Activated CD4-positive, alpha-beta T cell treated with anti-CD3 and anti-CD28 coated beads, Interleukin-2, amount 10 ng/mL, durations not matched to agents 24 days and 14 days (primary cell): ENCODE measurements around the gene CACFD1. TPM values are rescaled to one million over a fixed set of nuclear protein-coding genes. Genes with fewer than 3 reads are reported as not detected.

Experiments used
- total RNA-seq: library from RNA; stranded (reverse); gene quantifications from 2 replicates; pipeline ENCODE4 v1.2.3, GENCODE V29; 2022

CACFD1 gene
- total RNA-seq, 1 donor from 2014 or later: 0.70 TPM

Other genes with a start within 250 kb of the CACFD1 start
- gene ABO, start 184.8 kb upstream of the CACFD1 start, total RNA-seq: 0.36 and 0.58 TPM in 2 replicates
- 27.4 and 28.8 TPM in 2 replicates for gene SURF6, start 123.8 kb upstream of the CACFD1 start, total RNA-seq
- gene MED22, start 111.8 kb upstream of the CACFD1 start, total RNA-seq: 39.5 and 45.0 TPM in 2 replicates
- gene RPL7A, start 111.8 kb upstream of the CACFD1 start, total RNA-seq: 2,650 and 2,658 TPM in 2 replicates
- 29.8 and 33.2 TPM in 2 replicates for gene SURF1, start 103.5 kb upstream of the CACFD1 start, total RNA-seq
- gene SURF2, start 103.4 kb upstream of the CACFD1 start, total RNA-seq: 28.5 and 29.3 TPM in 2 replicates
- gene SURF4, start 83.9 kb upstream of the CACFD1 start, total RNA-seq: 235 and 240 TPM in 2 replicates
- 0.16 and 0.33 TPM in 2 replicates for gene STKLD1, start 83.6 kb upstream of the CACFD1 start, total RNA-seq
- 39.9 and 42.3 TPM in 2 replicates for gene REXO4, start 42.0 kb upstream of the CACFD1 start, total RNA-seq
- gene ADAMTS13, start 37.6 kb upstream of the CACFD1 start, total RNA-seq: 1.3 and 1.5 TPM in 2 replicates
- gene SLC2A6, start 19.1 kb downstream of the CACFD1 start, total RNA-seq: 3.2 and 4.0 TPM in 2 replicates
- gene MYMK, start 65.0 kb downstream of the CACFD1 start, total RNA-seq: not detected in 2 replicates
- not detected in 2 replicates for gene ADAMTSL2, start 74.7 kb downstream of the CACFD1 start, total RNA-seq
- not detected in 2 replicates for gene FAM163B, start 149.4 kb downstream of the CACFD1 start, total RNA-seq
- not detected in 2 replicates for gene DBH, start 176.4 kb downstream of the CACFD1 start, total RNA-seq